Astrocyte (in vitro differentiated cells and primary cell): ENCODE data around the gene PCSK4. TPM values are rescaled to one million over a fixed set of nuclear protein-coding genes. Genes with fewer than 3 reads are reported as not detected.

Source experiments
- DNase-seq: peaks from one replicate; pipeline ENCODE4 v3.0.0-alpha.2; 2010; ENCODE audit warnings: low read depth
- FAIRE-seq: peaks from 2 replicates; lab custom pipeline; 2011; peaks lifted over from hg19 to GRCh38; lab: Jason Lieb, UNC
- H2AFZ ChIP-seq: 2 replicates; pipeline ENCODE4 v1.6.0; 2012; ENCODE audit warnings: low read depth, low read length, inconsistent platforms
- H3K27ac ChIP-seq: 2 replicates; pipeline ENCODE4 v1.5.1; 2011; ENCODE audit warnings: low read depth, low read length, inconsistent platforms
- H3K27me3 ChIP-seq: 2 replicates; pipeline ENCODE4 v1.6.0; 2011; ENCODE audit warnings: low read length, inconsistent platforms; ENCODE audit not compliant: insufficient read depth
- H3K36me3 ChIP-seq: 2 replicates; pipeline ENCODE4 v1.5.1; 2011; ENCODE audit warnings: low read length, inconsistent platforms; ENCODE audit not compliant: insufficient read depth
- H3K4me1 ChIP-seq: 2 replicates; pipeline ENCODE4 v1.5.1; 2011; ENCODE audit warnings: low read length, inconsistent platforms; ENCODE audit not compliant: insufficient read depth
- H3K4me2 ChIP-seq: 2 replicates; pipeline ENCODE4 v1.6.0; 2012; ENCODE audit warnings: low read length, inconsistent platforms
- H3K4me3 ChIP-seq: 2 replicates; pipeline ENCODE4 v1.5.1; 2011; ENCODE audit warnings: low read depth, mild to moderate bottlenecking, low read length, inconsistent platforms; ENCODE audit not compliant: insufficient read depth
- H3K79me2 ChIP-seq: 2 replicates; pipeline ENCODE4 v1.6.0; 2012; ENCODE audit warnings: mild to moderate bottlenecking, low read length, inconsistent platforms; ENCODE audit not compliant: insufficient read depth
- H3K9ac ChIP-seq: 2 replicates; pipeline ENCODE4 v1.6.0; 2012; ENCODE audit warnings: mild to moderate bottlenecking, low read length, inconsistent platforms
- H3K9me3 ChIP-seq: 2 replicates; pipeline ENCODE4 v1.5.1; 2012; ENCODE audit warnings: low read depth, mild to moderate bottlenecking, low read length, inconsistent platforms; ENCODE audit not compliant: insufficient read depth
- H4K20me1 ChIP-seq: 2 replicates; pipeline ENCODE4 v1.6.0; 2012; ENCODE audit warnings: low read length, inconsistent platforms; ENCODE audit not compliant: insufficient read depth
- H3K27ac Mint-ChIP-seq: one replicate; pipeline ENCODE4 v1.8.0; 2021; ENCODE audit warnings: mild to moderate bottlenecking, mixed read lengths; ENCODE audit not compliant: unreplicated experiment
- H3K27me3 Mint-ChIP-seq: one replicate; pipeline ENCODE4 v1.8.0; 2021; ENCODE audit warnings: low read depth, mixed read lengths; ENCODE audit not compliant: unreplicated experiment
- H3K36me3 Mint-ChIP-seq: one replicate; pipeline ENCODE4 v1.8.0; 2021; ENCODE audit warnings: low read depth, mixed read lengths; ENCODE audit not compliant: unreplicated experiment
- H3K4me1 Mint-ChIP-seq: one replicate; pipeline ENCODE4 v1.8.0; 2021; ENCODE audit warnings: low read depth, mixed read lengths; ENCODE audit not compliant: unreplicated experiment
- H3K4me3 Mint-ChIP-seq: one replicate; pipeline ENCODE4 v1.8.0; 2021; ENCODE audit warnings: mild to moderate bottlenecking, moderate library complexity, mixed read lengths; ENCODE audit not compliant: unreplicated experiment
- H3K9me3 Mint-ChIP-seq: one replicate; pipeline ENCODE4 v1.8.0; 2021; ENCODE audit warnings: mild to moderate bottlenecking, mixed read lengths; ENCODE audit not compliant: unreplicated experiment
- EZH2 ChIP-seq: IDR thresholded peaks from 2 replicates; pipeline ENCODE4 v1.6.1; 2012; ENCODE audit warnings: mild to moderate bottlenecking, low read length, inconsistent platforms; ENCODE audit not compliant: insufficient read depth
- total RNA-seq: library from RNA; stranded (reverse); gene quantifications from 2 replicates; pipeline ENCODE4 v1.2.1, GENCODE V29; 2021
- TF ChIP-seq, protein P1 (sequence below): IDR thresholded peaks from 2 replicates; pipeline ENCODE4 v1.5.1; 2011; ENCODE audit warnings: low read depth, mild to moderate bottlenecking, inconsistent platforms, low read length, moderate library complexity; ENCODE audit not compliant: insufficient read depth

The PCSK4 gene
- total RNA-seq, 1 donor from 2014 or later: 2.7 TPM

GRCh38 chr19:1471515-1472160 lies 18.5 kb downstream of the PCSK4 start:
- no peak overlapping the region for H3K27ac ChIP-seq

DNA sequence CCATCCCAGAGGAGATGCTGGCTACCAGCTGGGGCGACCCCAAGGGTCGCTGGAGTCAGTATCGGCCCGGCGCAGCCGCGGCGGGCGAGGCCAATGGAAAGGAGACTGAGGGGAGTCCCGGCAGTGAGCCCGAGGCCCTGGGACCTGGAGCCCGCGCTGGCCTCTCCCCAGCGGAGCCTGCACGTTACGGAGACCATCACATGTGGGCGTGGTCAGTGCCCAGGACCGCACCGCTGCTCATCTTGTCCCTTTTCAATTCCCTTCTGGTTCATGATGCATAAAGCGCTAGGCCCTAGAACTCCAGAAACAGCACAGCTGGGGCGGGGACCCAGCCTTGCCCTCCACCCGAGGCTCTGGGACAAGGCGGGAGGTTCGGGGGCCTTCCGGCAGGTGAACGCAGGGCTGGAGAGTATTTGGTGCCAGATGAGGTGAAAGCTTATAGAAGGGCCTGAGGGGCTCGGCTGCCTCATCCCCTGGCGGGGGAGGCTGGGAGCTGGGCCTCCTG lies 19.1 kb downstream of the PCSK4 start:
- Histone ChIP-seq H3K27me3 (peaks cover 5% of the 10 kb centered on the region), H3K79me2 (peaks cover 3% of the 10 kb centered on the region), H3K27ac (no peak overlapping the region), H3K4me2 (peak overlapping the region; percentile 60), H3K36me3 (no peaks in the 10 kb centered on the region), H4K20me1 (peaks cover 58% of the 10 kb centered on the region), H2AFZ (no peak overlapping the region), H3K9ac (no peak overlapping the region), H3K4me3 (no peak overlapping the region), H3K9me3 (no peaks in the 10 kb centered on the region), H3K4me1 (peaks cover 12% of the 10 kb centered on the region)
- Mint-ChIP-seq H3K4me3 (no peak overlapping the region), H3K4me1 (no peaks in the 10 kb centered on the region), H3K27me3 (peaks cover 2% of the 10 kb centered on the region), H3K9me3 (peaks cover 3% of the 10 kb centered on the region), H3K36me3 (no peaks in the 10 kb centered on the region), H3K27ac (no peak overlapping the region)
- DNase-seq: no peak
- FAIRE-seq: no peak
- TF ChIP-seq EZH2: peak; percentile 49
- TF ChIP-seq, protein P1, sequence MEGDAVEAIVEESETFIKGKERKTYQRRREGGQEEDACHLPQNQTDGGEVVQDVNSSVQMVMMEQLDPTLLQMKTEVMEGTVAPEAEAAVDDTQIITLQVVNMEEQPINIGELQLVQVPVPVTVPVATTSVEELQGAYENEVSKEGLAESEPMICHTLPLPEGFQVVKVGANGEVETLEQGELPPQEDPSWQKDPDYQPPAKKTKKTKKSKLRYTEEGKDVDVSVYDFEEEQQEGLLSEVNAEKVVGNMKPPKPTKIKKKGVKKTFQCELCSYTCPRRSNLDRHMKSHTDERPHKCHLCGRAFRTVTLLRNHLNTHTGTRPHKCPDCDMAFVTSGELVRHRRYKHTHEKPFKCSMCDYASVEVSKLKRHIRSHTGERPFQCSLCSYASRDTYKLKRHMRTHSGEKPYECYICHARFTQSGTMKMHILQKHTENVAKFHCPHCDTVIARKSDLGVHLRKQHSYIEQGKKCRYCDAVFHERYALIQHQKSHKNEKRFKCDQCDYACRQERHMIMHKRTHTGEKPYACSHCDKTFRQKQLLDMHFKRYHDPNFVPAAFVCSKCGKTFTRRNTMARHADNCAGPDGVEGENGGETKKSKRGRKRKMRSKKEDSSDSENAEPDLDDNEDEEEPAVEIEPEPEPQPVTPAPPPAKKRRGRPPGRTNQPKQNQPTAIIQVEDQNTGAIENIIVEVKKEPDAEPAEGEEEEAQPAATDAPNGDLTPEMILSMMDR: no peak

More at GRCh38 chr19:1471515-1472160, 18.5 kb downstream of the PCSK4 start:
- Histone ChIP-seq H2AFZ (no peak overlapping the region), H3K9me3 (no peaks in the 10 kb centered on the region), H3K4me2 (no peak overlapping the region), H3K27me3 (peaks cover 5% of the 10 kb centered on the region), H4K20me1 (peaks cover 63% of the 10 kb centered on the region), H3K79me2 (peaks cover 3% of the 10 kb centered on the region), H3K9ac (no peak overlapping the region), H3K4me3 (no peak overlapping the region), H3K4me1 (peaks cover 12% of the 10 kb centered on the region), H3K36me3 (no peaks in the 10 kb centered on the region)
- Mint-ChIP-seq H3K27ac (peak overlapping the region; percentile 41), H3K27me3 (peaks cover 2% of the 10 kb centered on the region), H3K4me3 (no peak overlapping the region), H3K9me3 (peaks cover 3% of the 10 kb centered on the region), H3K4me1 (no peaks in the 10 kb centered on the region), H3K36me3 (no peaks in the 10 kb centered on the region)
- DNase-seq (no peak), FAIRE-seq (no peak)
- TF ChIP-seq EZH2: peak; percentile 10
- TF ChIP-seq, protein P1: no peak
